NCI-H526 treated with DMSO at 0.1 percent for 48 hours (cell line): ENCODE measurements around the gene ENOPH1.
A peak's percentile ranks its signal among the peaks of the same experiment; 100 is the strongest.
"Not testable (repeated sequence)": the region's sequence is repeated elsewhere in the genome, so short reads cannot be mapped to it uniquely, and the experiment has no call there.

Source experiments
- DNase-seq: peaks from one replicate; lab custom pipeline; 2025; lab: John Stamatoyannopoulos, UW

ENOPH1 gene

GRCh38 chr4:82473080-82473479 lies 42.7 kb downstream of the ENOPH1 start:
- DNase-seq, result not testable (repeated sequence)

DNA sequence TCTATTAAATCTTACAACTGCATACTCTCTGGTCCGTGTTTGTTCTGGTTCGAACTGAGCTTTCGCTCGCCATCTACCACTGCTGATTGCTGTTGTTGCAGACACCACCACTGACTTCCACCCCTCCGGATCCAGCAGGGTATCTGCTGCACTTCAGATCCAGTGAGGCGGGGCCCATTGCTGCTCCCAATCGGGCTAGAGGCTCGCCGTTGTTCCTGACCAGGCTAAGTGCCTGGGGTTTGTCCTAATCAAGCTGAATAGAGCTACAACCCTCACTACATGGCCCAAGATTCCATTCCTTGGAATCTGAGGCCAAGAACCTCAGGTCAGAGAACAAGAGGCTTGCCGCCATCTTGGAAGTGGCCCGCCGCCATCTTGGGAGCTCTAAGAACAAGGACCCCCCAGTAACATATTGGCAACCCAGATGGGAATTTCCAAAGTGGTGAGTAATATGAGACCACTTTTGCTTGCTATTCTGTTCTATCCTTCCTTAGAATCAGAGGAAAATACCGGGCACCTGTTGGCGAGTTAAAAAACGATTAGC lies 43.3 kb downstream of the ENOPH1 start:
- no peak for DNase-seq

DNA sequence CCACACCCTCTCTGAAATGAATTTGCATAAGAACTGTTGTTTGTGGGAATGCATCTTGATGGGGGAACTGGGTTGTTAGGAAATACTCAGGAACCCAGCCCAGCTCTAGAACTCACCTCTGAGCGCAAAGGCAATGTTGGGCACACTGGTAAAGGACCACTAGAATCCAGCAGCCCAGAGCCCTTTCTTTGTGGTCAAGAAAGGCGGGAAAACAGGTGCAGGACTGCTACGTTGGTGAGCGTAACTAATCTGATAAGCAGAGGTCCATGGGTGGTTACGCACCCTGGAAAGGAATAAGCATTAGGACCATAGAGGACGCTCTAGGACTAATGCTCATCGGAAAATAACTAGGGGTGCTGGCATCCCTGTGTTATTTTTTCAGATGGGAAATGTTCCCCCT lies 45.5 kb downstream of the ENOPH1 start:
- not testable (repeated sequence) for DNase-seq

GRCh38 chr4:82477469-82477868 lies 47.1 kb downstream of the ENOPH1 start:
- not testable (repeated sequence) for DNase-seq

DNA sequence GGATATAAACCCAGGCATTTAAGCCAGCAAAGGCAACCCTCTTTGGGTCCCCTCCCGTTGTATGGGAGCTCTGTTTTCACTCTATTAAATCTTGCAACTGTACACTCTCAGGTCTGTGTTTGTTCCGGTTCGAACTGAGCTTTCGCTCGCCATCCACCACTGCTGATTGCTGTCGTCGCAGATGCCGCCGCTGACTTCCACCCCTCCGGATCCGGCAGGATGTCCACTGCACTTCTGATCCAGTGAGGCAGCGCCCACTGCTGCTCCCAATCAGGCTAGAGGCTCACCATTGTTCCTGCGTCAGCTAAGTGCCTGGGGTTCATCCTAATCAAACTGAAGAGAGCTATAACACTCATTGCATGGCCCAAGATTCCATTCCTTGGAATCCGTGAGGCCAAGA lies 49.2 kb downstream of the ENOPH1 start:
- no peak for DNase-seq

DNA sequence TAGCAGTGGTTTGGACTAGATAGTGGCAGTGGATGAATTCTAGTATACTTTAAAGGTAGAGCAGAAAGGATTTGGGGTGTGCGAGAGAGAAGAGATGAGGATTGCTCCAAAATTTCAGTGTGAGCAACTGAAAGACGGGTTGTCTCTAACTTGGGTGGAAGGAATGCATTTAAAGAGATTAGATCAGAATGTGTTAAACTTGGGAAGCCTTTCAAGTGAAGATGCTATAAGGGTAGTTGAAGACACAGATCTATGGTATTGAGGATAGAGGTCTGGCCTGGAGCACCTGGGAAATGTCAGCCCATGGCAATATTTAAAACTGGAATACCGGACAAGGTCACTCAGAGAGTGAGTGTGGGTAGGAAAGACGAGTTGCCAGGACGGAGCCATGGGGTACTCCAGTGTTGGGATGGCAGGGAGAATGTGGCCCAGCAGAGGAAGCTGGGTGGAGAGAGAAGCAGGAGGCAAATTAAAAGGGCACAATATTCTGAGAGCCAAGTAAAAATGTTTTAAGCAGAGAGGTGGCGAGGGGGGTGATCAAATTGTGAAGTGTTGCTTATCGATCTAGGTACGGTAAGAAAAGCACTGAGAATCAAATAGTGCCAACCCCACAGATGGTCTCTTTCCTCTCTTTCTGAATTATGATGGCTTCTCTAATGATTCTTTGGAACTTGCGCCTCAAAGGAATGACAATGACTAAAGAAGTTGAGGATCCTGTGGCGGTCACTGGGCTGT lies 50.5 kb downstream of the ENOPH1 start:
- DNase-seq, result no peak

GRCh38 chr4:82481506-82481840 lies 51.1 kb downstream of the ENOPH1 start:
- DNase-seq, result no peak

DNA sequence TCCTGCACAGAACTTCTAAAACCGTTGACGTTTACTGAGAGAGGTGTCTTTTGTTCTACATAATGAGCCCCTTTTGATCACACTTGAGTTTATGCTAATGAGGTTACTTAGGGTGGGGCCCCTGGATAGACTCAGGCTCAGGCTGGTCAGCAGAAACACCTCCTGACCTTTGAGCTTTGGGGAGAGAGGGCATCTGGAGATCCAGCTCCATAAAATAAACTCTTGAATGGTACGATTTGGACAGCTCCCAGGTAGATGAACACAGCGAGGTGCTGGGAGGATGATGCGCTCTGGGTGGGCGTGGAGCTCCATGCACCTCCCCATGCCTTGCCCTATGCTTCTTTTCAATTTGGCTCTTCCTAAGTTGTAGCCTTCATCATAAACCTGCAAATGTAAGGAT lies 52.0 kb downstream of the ENOPH1 start:
- no peak for DNase-seq

- DNase-seq, result no peak
These were observed 54.8 kb downstream of the ENOPH1 start for GRCh38 chr4:82484996-82485783.

GRCh38 chr4:82489076-82489475 lies 58.7 kb downstream of the ENOPH1 start:
- no peak for DNase-seq

DNA sequence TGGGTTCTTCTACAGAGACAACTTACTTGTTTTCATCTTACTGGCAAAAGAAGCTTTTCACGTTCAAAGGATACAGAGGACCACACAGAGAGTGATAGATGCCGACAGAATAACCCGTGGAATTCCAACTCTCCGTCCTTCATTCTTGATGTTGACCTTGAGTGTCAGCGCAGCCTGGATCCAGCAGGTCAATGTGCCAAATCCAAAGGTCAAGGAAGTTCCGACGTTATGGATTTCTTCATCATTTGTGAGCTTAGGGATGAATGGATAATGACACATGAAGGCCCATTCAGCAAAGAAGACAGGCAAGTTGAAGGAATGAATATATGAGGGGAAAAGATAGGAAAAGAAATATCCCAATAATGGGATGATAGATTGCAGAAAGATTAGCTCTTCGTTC lies 59.6 kb downstream of the ENOPH1 start:
- DNase-seq, result no peak

GRCh38 chr4:82491251-82491960 lies 61.0 kb downstream of the ENOPH1 start:
- no peak for DNase-seq

DNA sequence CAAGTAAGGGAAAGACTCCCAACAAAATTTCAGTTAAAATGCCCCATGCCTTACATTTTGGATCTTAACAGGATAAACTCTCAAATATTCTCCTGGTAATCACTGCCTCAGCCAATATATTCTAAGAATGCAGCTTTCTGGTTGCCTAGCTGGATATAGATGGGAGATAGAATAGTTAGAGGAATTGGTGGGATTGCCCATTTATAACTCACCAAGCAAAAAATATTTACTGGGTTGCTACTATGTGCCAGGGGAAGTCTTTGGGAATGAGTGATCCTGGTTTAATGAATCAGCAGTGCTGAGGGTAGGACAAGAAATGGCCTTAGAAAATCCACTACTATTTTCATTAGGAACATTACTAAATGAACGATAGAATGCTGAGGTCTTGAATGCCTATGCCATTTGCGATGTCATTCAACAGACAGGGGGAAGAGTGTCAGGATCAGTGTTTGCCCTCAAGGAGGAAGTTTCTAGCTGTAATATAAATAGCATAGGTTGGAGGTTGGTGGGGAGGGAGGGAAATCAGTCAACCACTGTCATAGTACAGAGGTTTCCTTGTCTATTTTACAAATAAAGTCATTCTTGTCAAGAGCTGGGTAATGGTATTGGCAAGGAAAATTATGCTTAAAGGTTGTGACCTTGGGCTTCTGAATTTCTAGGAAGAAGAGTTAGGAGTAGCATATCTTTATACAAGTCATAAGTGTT lies 63.5 kb downstream of the ENOPH1 start:
- DNase-seq, result no peak

DNA sequence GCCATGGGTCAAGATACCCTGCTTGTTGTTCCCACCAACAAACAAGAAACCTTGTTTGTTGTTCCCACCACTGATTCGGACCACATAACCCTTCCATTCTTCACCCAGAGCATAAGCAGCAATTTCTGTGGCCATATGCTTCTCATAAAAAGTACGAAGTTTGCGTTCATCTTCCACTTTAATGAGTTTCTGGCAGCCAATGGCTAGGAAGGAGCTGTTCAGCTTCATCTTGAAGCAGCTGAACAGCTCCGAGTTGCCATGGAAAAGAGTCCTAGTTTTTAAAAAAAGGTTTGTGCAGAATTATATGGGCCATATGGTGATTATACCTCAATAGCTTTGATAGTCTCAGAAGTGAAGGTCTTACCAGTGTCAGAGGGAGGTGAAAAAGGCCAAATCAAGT lies 65.3 kb downstream of the ENOPH1 start:
- DNase-seq, result no peak

- DNase-seq, result no peak
These were observed 66.0 kb downstream of the ENOPH1 start for GRCh38 chr4:82496349-82496748.

- DNase-seq, result peak; percentile 14
These were observed 69.5 kb downstream of the ENOPH1 start for GRCh38 chr4:82499738-82500434.

DNA sequence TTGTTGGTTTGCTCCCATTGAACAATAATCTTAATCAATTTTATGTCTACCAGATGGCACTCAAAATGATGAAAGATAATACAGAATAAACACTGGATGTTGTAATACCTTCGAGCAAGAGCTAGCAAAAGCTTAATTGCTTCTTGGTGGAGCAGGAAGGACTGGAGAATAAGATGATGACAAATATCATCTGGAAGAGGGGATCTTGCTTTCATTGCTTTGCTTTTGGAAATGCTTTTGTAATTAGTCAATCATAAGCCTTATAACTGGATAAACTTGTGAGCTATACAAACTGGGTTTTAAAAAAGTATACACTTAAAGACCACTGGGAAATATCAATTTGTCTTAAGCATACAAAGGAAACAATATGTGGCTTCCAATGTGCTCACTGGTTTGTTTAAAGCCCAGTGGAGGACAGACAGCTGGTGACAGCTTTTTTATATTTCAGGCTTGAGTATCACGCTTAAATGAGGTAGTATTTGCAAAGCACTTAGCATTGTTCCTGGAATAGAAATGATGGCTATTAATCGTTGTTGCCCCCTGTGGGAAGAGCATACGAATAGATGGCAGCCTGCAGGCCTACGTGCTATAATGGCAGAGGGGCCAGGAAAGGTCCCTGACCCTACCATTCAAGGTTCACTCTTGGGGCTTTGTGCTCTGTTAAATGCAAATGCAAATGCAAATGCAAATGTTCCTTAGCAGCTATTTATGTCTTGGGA lies 70.2 kb downstream of the ENOPH1 start:
- peak; percentile 43 for DNase-seq

- no peak for DNase-seq
These were observed 70.7 kb downstream of the ENOPH1 start for GRCh38 chr4:82501154-82501442.

DNA sequence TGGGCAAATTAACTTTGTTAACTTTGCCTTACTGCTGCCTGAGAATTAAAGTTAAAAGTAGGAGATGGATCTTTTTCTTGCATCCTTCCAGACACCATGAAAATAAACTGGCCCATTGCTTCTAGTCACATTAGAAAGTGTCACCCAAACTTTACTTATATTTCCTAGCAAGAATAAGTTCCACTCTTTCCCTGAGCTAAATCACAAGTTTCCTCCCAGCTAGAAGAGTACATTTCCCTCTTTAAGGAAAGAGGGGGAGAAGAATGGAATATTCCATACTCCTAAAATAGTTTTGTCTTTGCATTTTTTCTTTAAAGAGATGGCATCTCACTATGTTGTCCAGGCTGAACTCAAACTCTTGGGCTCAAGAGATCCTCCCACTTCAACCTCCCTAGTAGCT lies 77.6 kb downstream of the ENOPH1 start:
- DNase-seq, result no peak

DNA sequence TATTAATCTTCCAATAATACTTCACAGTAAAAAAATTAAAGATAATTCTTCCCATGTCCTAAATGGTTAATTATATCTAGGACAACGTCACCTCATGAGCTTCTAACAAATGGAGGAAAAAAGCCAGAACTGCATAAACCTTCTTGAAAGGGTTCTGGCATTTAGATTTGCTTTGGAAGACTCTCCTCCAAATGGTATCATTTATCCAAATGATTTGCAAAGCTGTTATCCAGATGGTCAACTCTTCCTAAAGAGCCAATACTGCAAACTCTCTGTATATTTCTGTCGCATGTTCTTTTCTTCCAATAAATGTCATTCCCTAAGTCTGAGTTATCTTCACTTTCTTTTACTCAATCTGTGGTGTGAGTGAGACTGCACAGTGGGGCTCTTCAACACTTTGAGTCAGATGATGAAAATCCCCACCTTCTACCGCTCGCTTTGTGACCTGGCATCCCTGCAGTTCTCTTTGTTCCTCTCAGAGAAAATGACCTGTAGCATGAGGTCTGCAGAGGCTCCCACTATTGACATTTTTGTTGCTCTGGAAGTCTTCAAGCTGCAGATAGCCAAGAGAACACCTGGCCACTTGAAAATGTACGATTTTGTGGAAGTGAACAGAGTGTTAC lies 78.5 kb downstream of the ENOPH1 start:
- DNase-seq, result no peak

GRCh38 chr4:82510216-82510615 lies 79.8 kb downstream of the ENOPH1 start:
- no peak for DNase-seq
